D721Med (cell line): ENCODE measurements around the gene ZNF526.

Source experiments
- DNase-seq: peaks from one replicate; pipeline ENCODE4 v3.0.0; 2011; ENCODE audit warnings: low spot score; ENCODE audit not compliant: insufficient read length
- FAIRE-seq: peaks from 2 replicates; lab custom pipeline; 2011; peaks lifted over from hg19 to GRCh38; lab: Jason Lieb, UNC
- CTCF ChIP-seq: IDR thresholded peaks from 2 replicates; pipeline ENCODE4 v1.5.1; 2012; ENCODE audit warnings: mild to moderate bottlenecking, control low read depth; ENCODE audit not compliant: insufficient read depth; ENCODE audit errors: missing control alignments

The ZNF526 gene

GRCh38 chr19:42188665-42189064, 31.4 kb upstream of the ZNF526 start:
- no peak for TF ChIP-seq CTCF
- no peak for DNase-seq
- no peak for FAIRE-seq

- TF ChIP-seq CTCF = no peak
- DNase-seq (no peak), FAIRE-seq (no peak)
These were observed 31.0 kb upstream of the ZNF526 start for GRCh38 chr19:42189133-42189532.

GRCh38 chr19:42191330-42191729, 28.8 kb upstream of the ZNF526 start:
- no peak for TF ChIP-seq CTCF
- FAIRE-seq = no peak
- no peak for DNase-seq

GRCh38 chr19:42191855-42192254, 28.3 kb upstream of the ZNF526 start:
- FAIRE-seq (no peak), DNase-seq (no peak)
- TF ChIP-seq CTCF = no peak

- TF ChIP-seq CTCF = no peak
- DNase-seq = no peak
- no peak for FAIRE-seq
These were observed 26.8 kb upstream of the ZNF526 start for GRCh38 chr19:42193294-42193693.

- DNase-seq (no peak), FAIRE-seq (no peak)
- TF ChIP-seq CTCF = no peak
These were observed 26.4 kb upstream of the ZNF526 start for GRCh38 chr19:42193706-42194105.

GRCh38 chr19:42196011-42197001, 23.8 kb upstream of the ZNF526 start:
- TF ChIP-seq CTCF = no peak
- DNase-seq = no peak
- no peak for FAIRE-seq
